GM19025 (cell line): ENCODE results near the gene TRIB2.
A peak's percentile ranks its signal among the peaks of the same experiment; 100 is the strongest.

Experiments
- ATAC-seq: cut with Tn5 transposase; IDR thresholded peaks from one replicate; pipeline ENCODE4 v1.9.1; 2021; ENCODE audit warnings: mild to moderate bottlenecking, low read depth, moderate library complexity; ENCODE audit not compliant: unreplicated experiment

Gene TRIB2

GRCh38 chr2:12718711-12719399 lies 2.1 kb downstream of the TRIB2 start:
- ATAC-seq, result no peak

DNA sequence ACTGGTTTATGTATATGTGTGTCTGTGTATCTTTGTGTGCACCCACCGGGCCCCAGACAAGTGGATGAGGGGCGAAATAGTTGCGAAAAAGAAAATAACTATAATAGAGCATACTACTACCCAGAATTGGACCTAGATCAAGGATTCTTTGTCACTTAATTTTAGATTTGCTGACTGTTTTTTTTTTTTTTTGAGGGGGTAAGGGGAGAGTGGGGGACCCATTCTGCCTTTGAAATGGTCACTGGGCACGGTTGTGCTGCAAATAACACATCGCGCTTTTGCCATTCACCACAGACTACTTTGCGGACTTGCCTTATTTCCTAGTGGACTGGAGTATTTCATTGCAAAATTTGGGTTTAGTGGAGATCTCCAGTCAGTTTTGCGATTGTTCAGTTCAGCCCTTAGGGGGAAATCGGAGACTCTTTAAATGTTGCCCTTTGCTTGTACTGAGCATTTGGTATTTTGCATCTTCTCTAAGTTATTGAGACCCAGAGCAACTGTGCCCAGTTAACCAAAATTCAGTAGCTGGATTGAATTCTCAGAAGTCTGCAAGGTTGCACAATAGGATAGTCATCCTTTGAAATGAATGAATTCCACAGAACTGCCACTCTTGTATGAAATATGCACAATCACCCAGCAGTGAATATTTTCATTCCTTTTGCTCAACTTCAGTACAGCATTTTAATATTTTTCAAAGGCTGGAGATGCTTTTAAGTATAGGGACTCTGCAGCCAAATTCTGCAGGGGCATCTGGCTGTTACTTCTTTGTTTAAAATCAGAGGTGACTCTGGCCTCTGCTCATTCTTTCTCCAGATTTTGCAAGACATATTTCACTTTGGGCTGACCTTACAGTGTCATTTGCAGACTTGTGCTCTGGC lies 2.9 kb downstream of the TRIB2 start:
- ATAC-seq, result no peak

- ATAC-seq, result no peak
Measured at GRCh38 chr2:12720278-12720620, 3.5 kb downstream of the TRIB2 start.

GRCh38 chr2:12720754-12721378 lies 4.1 kb downstream of the TRIB2 start:
- ATAC-seq, result no peak

DNA sequence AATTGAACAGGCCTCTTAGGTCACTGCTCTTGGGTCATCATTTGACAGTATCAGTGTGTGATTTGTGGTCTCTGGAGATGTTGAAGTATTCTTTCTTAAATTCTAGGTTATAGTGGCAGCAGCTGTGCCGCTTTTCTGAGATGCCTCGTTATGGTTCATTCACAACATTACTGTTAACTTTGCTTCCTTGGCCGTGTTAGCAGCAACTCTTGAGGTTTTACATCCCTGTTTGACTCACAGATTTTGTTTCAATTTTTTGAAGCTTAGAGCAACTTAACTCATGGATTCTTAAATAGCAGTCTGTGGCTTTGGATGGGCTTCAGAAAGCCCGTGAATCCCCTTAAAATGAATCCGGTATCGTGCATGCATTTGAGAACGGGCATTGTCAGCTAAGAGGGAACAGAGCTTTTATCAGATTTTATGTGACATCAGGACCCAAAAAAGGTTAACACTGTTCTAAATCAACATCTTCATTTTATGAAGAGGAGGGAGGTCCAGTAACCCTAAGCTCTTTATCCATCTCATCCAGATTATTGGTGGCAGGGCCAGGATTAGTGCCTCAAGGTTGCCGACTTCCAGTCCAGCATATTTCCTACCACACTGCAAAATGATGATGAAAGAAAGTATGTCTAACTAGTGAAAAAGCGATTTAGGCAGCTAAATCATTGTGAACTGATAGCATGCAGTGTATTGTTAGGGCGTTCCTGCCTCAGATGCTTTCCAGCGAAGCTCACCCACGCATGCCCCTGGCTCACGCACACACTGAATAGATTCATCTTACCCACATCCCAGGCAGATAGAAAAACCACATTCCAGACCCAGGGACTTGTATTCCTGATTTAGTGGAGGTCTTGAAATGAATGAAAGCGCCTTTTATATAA lies 5.1 kb downstream of the TRIB2 start:
- no peak for ATAC-seq

GRCh38 chr2:12722447-12723316 lies 5.9 kb downstream of the TRIB2 start:
- no peak for ATAC-seq

GRCh38 chr2:12723736-12724463 lies 7.2 kb downstream of the TRIB2 start:
- no peak for ATAC-seq

GRCh38 chr2:12725233-12726187 lies 8.8 kb downstream of the TRIB2 start:
- no peak for ATAC-seq

GRCh38 chr2:12726271-12726670 lies 9.5 kb downstream of the TRIB2 start:
- no peak for ATAC-seq

DNA sequence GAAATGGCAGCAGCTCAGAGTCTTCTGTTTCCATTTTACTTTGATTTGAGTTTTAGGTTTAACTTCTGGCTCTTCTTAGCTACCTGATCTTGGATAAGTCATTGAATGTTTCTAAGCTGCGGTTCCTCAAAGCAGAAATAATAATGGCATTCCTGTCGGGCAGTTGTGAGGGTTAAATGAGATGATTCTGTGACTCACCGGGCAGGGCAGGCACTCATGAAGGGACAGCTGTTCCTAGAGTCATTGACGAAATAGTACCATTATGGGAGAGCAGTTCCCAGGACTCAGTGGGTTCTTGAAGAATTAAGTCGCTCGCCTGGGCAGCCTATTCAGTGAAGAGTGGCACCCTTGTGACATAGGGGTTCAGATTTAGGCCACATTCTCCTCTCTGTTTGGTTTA lies 10.3 kb downstream of the TRIB2 start:
- no peak for ATAC-seq

DNA sequence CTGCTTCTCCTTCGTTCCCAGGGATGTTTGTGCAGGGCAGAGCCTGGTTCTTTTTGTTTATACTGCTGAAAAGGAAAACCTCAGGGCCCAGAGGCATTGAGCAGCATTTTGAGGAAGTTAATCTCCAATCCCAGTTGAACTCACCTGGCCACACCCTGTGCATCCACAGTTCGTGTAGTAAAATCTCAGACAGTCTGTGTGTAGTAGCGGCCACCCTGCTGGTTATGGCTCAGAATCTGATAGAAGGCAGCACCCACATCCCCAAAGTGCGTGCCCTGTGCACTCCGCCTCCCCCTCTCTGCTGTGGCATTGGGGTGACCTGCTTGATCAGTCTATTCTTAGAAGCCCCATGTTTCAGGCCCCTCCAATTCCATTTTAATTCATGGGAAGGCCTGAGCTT lies 10.9 kb downstream of the TRIB2 start:
- ATAC-seq, result no peak

DNA sequence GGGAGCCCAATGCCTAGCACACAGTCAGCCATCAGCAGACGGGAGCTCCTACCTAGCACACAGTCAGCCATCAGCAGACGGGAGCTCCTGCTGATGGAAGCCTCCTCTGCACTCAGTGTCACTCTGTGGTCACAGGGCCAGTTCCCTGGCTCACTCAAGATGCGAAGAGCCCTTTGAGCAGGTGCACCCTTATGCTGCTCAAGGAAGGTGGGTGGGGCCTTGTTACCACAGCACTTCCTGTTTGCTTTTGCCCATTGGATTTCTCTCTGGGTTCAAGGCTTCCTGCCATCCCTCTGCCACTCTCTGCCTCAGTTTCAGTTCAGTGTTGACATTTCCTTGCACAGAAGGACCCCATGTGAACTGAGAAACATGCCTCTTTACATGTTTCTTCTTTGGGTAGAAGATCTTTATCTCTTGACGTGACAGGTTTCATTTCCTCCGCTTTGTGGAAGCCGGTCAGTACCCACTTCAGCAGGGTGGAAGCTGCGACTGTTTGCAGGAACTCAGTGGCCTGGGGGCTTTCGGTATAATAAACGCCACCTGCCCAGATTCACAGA lies 11.6 kb downstream of the TRIB2 start:
- peak; percentile 72 for ATAC-seq

DNA sequence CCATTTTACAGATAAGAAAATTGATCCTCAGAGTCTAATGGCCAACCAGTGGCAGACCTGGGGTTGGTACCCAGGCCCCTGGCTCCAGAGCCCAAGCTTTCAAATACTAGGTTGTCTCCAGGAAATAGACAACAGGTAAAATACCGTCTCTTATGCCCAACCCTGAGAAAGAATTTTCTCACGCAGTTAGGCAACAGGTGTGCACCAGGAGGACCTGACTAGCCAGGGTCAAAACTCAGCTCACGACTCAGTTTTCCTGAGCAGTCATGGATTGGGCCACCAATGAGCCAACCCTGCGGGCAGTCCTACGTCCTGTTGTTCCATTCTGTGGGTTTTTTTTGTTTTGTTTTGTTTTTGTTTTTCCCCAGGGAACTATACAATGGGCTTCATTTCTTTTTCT lies 13.5 kb downstream of the TRIB2 start:
- ATAC-seq, result no peak

GRCh38 chr2:12731701-12732280 lies 15.1 kb downstream of the TRIB2 start:
- ATAC-seq, result no peak

GRCh38 chr2:12732651-12733050 lies 15.9 kb downstream of the TRIB2 start:
- no peak for ATAC-seq

- ATAC-seq, result no peak
Measured at GRCh38 chr2:12733846-12734245, 17.1 kb downstream of the TRIB2 start.

DNA sequence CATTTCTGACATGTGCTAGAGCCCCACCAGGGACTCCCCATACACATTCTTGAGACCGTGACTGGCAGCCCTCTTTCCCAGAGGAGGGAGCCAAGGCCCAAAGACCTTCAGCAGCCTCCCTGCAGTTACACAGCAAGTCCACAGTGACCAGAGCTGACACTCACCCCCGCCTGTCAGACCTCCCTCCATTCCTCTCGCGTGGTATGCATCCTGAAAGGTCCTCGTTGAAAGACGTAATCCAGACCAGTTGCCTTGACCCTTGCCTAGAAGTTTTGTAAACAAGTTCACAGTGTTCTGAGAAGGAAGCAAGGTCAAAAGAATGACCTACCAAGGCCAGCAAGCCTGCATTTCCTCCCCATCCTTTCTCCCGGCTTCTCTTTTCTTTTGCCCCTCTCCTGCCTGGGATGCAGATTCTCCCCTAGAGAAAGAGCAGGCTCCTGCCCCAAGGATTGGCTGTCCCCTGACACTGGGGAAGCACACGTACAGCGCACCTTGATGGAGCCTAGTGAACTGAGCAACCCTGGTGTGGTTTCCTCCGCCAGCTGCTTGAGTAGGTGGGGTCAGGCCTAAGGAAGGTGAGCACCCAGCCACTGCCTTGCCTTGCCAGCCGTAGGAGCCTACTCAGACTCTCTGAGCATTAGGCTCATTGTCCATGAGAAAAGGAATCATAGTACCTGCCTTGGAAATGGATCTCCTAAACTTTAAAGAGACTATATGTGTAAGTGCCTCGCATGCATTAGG lies 18.3 kb downstream of the TRIB2 start:
- no peak for ATAC-seq
